A549 (cell line): ENCODE results near the gene COMMD3.

ENCODE experiments used
- BHLHE40 ChIP-seq: IDR thresholded peaks from 2 replicates; pipeline ENCODE4 v1.6.1; 2012; ENCODE audit warnings: low read depth, low read length, inconsistent platforms
- CTCF ChIP-seq: fragments of >200 bp; sonication (Bioruptor Twin); formaldehyde crosslinking; IDR thresholded peaks from 3 replicates; pipeline ENCODE4 v1.5.1; 2016
- EHF ChIP-seq: fragments of 250-450 bp; sonication (Bioruptor Pico); IDR thresholded peaks from 2 replicates; pipeline ENCODE4 v1.5.0; 2020; ENCODE audit warnings: mild to moderate bottlenecking
- FOSB ChIP-seq: fragments of 250-450 bp; sonication (Bioruptor Pico); IDR thresholded peaks from 2 replicates; pipeline ENCODE4 v1.5.0; 2020; ENCODE audit warnings: mild to moderate bottlenecking, moderate library complexity
- MYC ChIP-seq: IDR thresholded peaks from 2 replicates; pipeline ENCODE4 v1.6.1; 2012; ENCODE audit warnings: mild to moderate bottlenecking, inconsistent platforms, low read length, improper control_type of control experiment, borderline replicate concordance
- NR3C1 ChIP-seq: fragments of >200 bp; sonication (Bioruptor Twin); formaldehyde crosslinking; IDR thresholded peaks from 3 replicates; pipeline ENCODE4 v1.6.1; 2017
- POLR2A ChIP-seq: IDR thresholded peaks from 2 replicates; pipeline ENCODE4 v1.6.1; 2012; ENCODE audit warnings: mild to moderate bottlenecking, low read length
- RFX5 ChIP-seq: fragments of 450-650 bp; IDR thresholded peaks from 2 replicates; pipeline ENCODE4 v1.7.1; 2014; ENCODE audit warnings: antibody characterized with exemption, mild to moderate bottlenecking, moderate library complexity
- SMC3 ChIP-seq: fragments of >200 bp; sonication (Bioruptor Twin); formaldehyde crosslinking; IDR thresholded peaks from 3 replicates; pipeline ENCODE4 v1.6.1; 2018; ENCODE audit warnings: inconsistent platforms
- TP53 ChIP-seq: fragments of 250-450 bp; sonication (Bioruptor Pico); IDR thresholded peaks from 2 replicates; pipeline ENCODE4 v1.5.0; 2021; ENCODE audit warnings: mild to moderate bottlenecking, moderate library complexity
- USF2 ChIP-seq: fragments of 450-650 bp; IDR thresholded peaks from 2 replicates; pipeline ENCODE4 v1.6.1; 2014; ENCODE audit warnings: antibody characterized with exemption
- TF ChIP-seq, protein P1 (sequence below): IDR thresholded peaks from 2 replicates; pipeline ENCODE4 v1.6.1; 2012
- TF ChIP-seq, protein P2 (sequence below): fragments of 150-350 bp; IDR thresholded peaks from 2 replicates; pipeline ENCODE4 v1.6.1; 2014; ENCODE audit warnings: low read depth, mild to moderate bottlenecking, low read length
- TF ChIP-seq, protein P3 (sequence below): IDR thresholded peaks from 2 replicates; pipeline ENCODE4 v1.6.1; 2012

- no peak for TF ChIP-seq MYC
- TF ChIP-seq, protein P1, sequence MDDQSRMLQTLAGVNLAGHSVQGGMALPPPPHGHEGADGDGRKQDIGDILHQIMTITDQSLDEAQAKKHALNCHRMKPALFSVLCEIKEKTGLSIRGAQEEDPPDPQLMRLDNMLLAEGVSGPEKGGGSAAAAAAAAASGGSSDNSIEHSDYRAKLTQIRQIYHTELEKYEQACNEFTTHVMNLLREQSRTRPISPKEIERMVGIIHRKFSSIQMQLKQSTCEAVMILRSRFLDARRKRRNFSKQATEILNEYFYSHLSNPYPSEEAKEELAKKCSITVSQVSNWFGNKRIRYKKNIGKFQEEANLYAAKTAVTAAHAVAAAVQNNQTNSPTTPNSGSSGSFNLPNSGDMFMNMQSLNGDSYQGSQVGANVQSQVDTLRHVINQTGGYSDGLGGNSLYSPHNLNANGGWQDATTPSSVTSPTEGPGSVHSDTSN, result no peak
- TF ChIP-seq EHF (CRISPR knock-in tag), result no peak
- TF ChIP-seq, protein P2, sequence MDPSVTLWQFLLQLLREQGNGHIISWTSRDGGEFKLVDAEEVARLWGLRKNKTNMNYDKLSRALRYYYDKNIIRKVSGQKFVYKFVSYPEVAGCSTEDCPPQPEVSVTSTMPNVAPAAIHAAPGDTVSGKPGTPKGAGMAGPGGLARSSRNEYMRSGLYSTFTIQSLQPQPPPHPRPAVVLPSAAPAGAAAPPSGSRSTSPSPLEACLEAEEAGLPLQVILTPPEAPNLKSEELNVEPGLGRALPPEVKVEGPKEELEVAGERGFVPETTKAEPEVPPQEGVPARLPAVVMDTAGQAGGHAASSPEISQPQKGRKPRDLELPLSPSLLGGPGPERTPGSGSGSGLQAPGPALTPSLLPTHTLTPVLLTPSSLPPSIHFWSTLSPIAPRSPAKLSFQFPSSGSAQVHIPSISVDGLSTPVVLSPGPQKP, result no peak
- TF ChIP-seq FOSB, result no peak
- no peak for TF ChIP-seq CTCF
- no peak for TF ChIP-seq RFX5
- TF ChIP-seq SMC3, result no peak
- TF ChIP-seq, protein P3, sequence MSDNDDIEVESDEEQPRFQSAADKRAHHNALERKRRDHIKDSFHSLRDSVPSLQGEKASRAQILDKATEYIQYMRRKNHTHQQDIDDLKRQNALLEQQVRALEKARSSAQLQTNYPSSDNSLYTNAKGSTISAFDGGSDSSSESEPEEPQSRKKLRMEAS, result no peak
- TF ChIP-seq TP53 (CRISPR knock-in tag), result no peak
- TF ChIP-seq NR3C1, result no peak
- no peak for TF ChIP-seq POLR2A
- TF ChIP-seq USF2, result no peak
- no peak for TF ChIP-seq BHLHE40
Observed at GRCh38 chr10:22305721-22306120, 10.5 kb upstream of the COMMD3 start.
